Activated CD8-positive, alpha-beta memory T cell treated with anti-CD3 and anti-CD28 coated beads, Interleukin-2, amount 50 U/mL, for 48 hours (primary cell): ENCODE measurements around the gene COPG2.
A peak's percentile ranks its signal among the peaks of the same experiment; 100 is the strongest.
"Not testable (repeated sequence)": the region's sequence is repeated elsewhere in the genome, so short reads cannot be mapped to it uniquely, and the experiment has no call there.

Experiments used
- DNase-seq: peaks from one replicate; pipeline ENCODE4 v3.0.0-alpha.2; 2020

The COPG2 gene

GRCh38 chr7:130668258-130669084 is at the start of gene COPG2:
Gene COPG2 (minus strand): TSS chr7:130668748. CDS start chr7:130668668, 80 bp downstream.
- peak; percentile 91 for DNase-seq

DNA sequence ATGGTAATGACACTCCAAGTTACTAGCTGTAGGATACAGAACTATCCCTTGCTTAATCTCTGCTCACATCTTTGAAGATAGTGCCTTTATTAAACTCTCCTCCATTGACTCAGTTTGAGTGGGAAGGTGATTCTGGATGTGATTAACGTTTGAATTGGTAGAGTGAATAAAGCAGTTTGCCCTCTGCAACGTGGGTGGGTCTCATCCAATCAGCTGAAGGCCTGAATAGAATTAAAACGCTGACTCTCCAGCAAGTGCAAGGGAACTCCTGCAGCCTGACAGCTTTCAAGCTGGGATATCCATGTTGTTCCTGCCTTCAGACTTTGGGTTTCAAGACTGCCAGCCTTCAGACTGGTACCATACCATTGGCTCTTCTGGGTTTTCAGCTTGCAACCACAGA is 43.9 kb upstream of the COPG2 start:
- DNase-seq: no peak

DNA sequence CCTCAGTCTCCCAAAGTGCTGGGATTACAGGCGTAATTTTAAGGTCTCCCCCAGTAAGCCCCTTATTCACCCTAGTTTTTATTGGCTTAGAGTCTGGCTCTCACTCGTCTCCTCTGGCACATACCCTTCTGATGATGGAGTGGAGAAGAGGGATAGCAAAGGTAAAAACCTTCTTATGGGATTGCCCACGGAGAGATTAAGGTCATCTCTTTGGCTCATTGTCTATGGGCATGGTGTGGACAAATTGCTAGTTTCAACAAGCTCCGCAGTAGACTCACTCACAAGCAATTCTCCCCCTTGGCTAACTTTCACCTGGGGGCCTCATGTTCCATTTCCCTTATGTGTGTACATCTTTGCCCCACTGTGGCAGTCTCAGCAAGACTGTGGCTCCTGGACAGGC is 40.2 kb upstream of the COPG2 start:
- no peak for DNase-seq

- no peak for DNase-seq
Measured at GRCh38 chr7:130708001-130708400, 39.5 kb upstream of the COPG2 start.

DNA sequence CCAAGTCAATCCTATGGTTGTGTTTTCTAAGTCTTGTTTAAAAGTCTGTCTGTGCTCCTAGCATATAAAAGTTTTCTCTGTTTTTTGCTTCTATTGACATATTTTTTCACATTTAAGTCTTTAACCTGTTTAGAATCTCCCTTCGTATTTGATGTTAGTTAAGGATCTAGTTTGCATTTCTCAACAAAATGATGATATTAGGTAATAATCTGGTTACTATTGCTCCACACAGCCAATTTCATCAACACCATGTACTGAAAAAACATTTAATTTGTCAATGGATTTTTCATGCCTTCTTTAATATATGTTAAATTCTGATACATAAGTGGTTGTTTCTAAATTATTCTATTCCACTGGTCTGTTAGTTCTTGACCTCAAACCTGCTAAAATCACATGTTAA is 35.3 kb upstream of the COPG2 start:
- no peak for DNase-seq

GRCh38 chr7:130701650-130702049 is 33.1 kb upstream of the COPG2 start:
- no peak for DNase-seq

GRCh38 chr7:130700760-130701159 is 32.2 kb upstream of the COPG2 start:
- no peak for DNase-seq

GRCh38 chr7:130699686-130700085 is 31.1 kb upstream of the COPG2 start:
- no peak for DNase-seq

GRCh38 chr7:130697820-130698219 is 29.3 kb upstream of the COPG2 start:
- DNase-seq: no peak

- no peak for DNase-seq
Measured at GRCh38 chr7:130695840-130696239, 27.3 kb upstream of the COPG2 start.

DNA sequence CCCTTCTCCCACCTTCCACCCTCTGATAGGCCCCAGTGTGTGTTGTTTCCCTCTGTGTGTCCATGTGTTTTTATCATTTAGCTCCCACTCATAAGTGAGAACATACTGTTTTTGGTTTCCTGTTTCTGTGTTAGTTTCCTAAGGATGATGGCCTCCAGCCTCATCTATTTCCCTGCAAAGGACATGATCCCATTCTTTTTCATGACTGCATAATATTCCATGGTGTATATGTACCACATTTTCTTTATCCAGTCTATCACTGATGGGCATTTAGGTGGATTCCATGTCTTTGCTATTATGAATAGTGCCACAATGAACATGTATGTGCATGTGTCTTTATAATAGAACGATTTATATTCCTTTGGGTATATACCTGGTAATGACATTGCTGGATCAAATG is 23.8 kb upstream of the COPG2 start:
- DNase-seq: not testable (repeated sequence)

GRCh38 chr7:130689683-130690082 is 21.1 kb upstream of the COPG2 start:
- DNase-seq: no peak

DNA sequence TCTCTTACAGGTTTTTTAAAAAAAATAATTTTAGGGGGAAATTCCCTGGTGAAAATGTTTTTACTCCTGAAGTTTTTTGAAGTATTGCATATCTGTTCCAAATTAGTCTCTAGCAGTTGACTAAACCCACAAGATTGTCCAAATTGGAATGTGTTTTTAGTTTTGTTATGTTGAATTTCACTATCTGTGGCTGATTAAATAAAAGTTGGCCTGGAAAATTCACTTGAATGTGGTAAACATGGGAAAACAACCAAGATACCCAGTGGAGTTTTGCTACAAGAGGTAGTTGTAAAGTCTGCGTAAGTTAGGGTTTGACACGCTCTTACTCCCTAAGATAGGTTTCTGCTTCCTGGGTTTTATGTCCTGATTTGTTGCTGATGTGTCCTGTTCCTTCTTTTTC is 14.5 kb upstream of the COPG2 start:
- DNase-seq: no peak

DNA sequence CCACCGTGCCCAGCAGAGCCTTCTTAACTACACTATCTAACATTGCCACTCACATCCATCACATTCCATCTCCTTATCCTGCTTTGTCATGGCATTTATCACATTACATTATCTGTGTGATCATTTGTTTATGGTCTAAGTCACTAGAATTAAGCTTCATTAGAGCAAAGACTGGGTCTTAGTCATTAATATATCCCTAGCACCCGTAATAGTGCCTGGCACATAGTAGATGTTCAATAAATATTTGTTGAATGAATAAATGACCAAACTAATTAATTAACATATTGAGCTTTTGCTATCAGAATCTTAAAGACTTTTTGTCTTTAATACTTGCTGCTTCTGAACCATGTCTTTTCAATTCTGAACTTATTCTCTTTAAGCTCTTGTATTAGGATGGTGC is 5.9 kb upstream of the COPG2 start:
- DNase-seq: no peak

GRCh38 chr7:130673066-130673465 is 4.5 kb upstream of the COPG2 start:
- no peak for DNase-seq

- no peak for DNase-seq
Measured at GRCh38 chr7:130672146-130672545, 3.6 kb upstream of the COPG2 start.

GRCh38 chr7:130669085-130669700 is 645 bp upstream of the COPG2 start:
- DNase-seq: no peak

DNA sequence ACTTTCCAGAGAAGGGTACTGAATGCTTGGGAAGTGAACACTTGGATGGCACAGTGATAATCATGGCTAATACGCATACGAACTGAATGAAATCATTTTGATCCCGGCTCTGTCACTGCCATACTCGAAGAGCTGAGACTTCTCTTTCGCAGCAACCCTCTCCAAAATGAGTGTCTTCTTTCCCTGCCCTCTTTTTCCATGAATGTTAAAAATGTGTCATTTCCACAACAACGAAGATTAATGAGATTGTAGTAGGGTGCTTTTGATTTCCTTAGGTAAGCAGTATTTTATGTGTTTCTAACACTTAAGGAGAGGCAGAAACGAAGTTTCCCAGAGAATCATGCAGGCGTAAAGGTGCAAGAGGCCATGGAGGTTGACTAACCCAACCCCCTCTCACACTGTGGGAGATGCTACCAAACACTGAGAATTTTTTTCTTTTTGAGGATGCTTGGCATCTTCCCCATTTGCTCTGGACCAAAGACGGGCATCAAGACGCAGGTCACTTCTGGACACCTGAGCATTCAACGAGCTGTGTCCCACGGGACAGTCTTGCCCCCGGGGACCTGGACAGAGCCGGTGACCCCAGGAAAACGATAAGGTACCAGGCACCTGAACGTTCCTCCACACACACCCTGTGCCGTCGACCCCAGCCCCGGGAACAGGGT is 823 bp downstream of the COPG2 start:
- DNase-seq: no peak

- DNase-seq: no peak
Measured at GRCh38 chr7:130662426-130662825, 6.1 kb downstream of the COPG2 start.

- no peak for DNase-seq
Measured at GRCh38 chr7:130655286-130655685, 13.3 kb downstream of the COPG2 start.

DNA sequence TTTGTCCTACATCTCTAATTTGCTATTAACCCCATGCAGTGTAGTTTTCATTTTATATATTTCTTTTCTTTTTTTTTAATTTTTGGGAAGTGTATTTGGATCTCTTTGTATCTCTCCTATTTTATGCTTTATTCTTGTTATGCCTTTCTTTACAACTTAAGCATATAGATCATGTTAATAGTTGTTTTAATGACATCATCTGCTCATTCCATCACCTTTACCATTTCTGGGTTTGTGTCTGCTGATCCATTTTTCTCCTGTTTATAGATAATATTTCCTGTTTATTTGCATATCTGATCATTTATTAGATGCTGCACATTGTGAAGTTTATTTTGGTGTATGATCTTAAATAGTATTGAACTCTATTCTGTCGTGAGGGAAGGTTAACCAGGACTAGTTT is 13.7 kb downstream of the COPG2 start:
- DNase-seq: no peak

DNA sequence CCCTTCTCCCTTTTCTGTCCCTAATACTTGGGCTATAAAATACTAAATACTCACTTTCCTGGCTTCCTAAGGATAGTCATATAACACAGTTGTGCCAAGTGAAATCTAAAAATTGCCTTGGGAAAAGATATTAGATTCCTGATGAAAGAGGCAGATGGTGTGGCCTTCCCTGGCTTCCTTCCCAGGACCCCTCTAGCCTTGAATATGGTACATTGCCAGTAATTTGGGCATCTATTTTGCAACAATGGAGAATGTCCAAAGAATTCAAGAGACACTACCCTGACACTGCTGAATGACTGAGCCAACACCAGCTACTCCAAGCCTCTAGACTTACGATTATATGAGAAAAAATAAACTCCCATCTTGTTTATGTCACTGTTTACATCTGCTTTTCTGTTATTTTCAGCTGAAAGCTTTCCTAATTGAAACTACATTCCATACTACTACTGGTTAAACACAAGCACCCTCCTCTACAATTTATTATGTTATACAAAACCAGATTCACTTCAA is 17.9 kb downstream of the COPG2 start:
- DNase-seq: no peak

GRCh38 chr7:130649004-130649790 is 19.4 kb downstream of the COPG2 start:
- DNase-seq: no peak
